ENCODE results near the gene ADGRL2. TPM values are rescaled to one million over a fixed set of nuclear protein-coding genes. Genes with fewer than 3 reads are reported as not detected.

The ADGRL2 gene
- total and polyA plus RNA-seq, 11 donors = 16.9 to 82.8 (median 54.3) TPM

- Histone ChIP-seq H3K4me1 (peaks cover 0 to 13% (median 6%) of the 10 kb centered on the region in 12 donors), H3K4me3 (no peak overlapping the region), H3K27ac (no peak overlapping the region), H3K27me3 (no peaks in the 10 kb centered on the region), H3K36me3 (peaks cover 0 to 5% (median 0%) of the 10 kb centered on the region in 9 donors), H3K9me3 (no peaks in the 10 kb centered on the region)
- ATAC-seq (no peak), DNase-seq (no peak)
- 59 to 81% (median 69%) methylated on average over 2 of the region's 2 CpGs for whole genome bisulfite sequencing, 4 donors
- TF ChIP-seq, protein P1, sequence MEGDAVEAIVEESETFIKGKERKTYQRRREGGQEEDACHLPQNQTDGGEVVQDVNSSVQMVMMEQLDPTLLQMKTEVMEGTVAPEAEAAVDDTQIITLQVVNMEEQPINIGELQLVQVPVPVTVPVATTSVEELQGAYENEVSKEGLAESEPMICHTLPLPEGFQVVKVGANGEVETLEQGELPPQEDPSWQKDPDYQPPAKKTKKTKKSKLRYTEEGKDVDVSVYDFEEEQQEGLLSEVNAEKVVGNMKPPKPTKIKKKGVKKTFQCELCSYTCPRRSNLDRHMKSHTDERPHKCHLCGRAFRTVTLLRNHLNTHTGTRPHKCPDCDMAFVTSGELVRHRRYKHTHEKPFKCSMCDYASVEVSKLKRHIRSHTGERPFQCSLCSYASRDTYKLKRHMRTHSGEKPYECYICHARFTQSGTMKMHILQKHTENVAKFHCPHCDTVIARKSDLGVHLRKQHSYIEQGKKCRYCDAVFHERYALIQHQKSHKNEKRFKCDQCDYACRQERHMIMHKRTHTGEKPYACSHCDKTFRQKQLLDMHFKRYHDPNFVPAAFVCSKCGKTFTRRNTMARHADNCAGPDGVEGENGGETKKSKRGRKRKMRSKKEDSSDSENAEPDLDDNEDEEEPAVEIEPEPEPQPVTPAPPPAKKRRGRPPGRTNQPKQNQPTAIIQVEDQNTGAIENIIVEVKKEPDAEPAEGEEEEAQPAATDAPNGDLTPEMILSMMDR (IDR thresholded peaks at IDR 0.05) = no peak
- no peak for TF ChIP-seq POLR2A (IDR thresholded peaks at IDR 0.05)
- intact Hi-C loops (cut with DNase I) = no loop called here
These were observed 43.7 kb downstream of the ADGRL2 start for GRCh38 chr1:81844477-81844876.

DNA sequence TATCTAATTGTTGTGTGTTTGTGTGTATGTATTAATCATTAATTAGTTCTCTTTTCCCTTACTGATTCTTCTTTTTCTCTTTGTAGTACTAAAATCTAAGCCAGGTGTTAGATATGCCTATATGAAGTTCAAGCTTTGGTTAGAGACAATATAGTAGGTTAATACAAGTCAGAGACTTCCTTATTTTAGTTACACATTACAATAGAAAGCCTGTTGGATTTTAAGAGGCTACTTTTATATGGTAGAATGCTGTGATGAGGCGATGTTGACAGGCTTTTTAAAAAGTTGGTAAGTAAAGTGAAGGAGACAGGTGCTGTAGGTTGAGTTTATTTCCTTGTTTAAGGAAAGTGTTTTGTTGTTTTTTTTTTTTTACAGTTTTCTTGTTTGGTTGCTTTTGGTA lies 45.9 kb downstream of the ADGRL2 start:
- intact Hi-C loops (cut with DNase I) = no loop called here
- Histone ChIP-seq H3K27me3 (no peaks in the 10 kb centered on the region), H3K27ac (no peak overlapping the region), H3K4me1 (peaks cover 0 to 23% (median 6%) of the 10 kb centered on the region in 12 donors), H3K9me3 (no peaks in the 10 kb centered on the region), H3K36me3 (peaks cover 0 to 5% (median 0%) of the 10 kb centered on the region in 9 donors), H3K4me3 (no peak overlapping the region)
- no peak for ATAC-seq
- TF ChIP-seq, protein P1 (IDR thresholded peaks at IDR 0.05) = no peak
- TF ChIP-seq POLR2A (IDR thresholded peaks at IDR 0.05) = no peak
- no peak for DNase-seq
- WGBS, 4 donors = 95 to 99% (median 97%) methylated on average over 1 of the region's 1 CpG

DNA sequence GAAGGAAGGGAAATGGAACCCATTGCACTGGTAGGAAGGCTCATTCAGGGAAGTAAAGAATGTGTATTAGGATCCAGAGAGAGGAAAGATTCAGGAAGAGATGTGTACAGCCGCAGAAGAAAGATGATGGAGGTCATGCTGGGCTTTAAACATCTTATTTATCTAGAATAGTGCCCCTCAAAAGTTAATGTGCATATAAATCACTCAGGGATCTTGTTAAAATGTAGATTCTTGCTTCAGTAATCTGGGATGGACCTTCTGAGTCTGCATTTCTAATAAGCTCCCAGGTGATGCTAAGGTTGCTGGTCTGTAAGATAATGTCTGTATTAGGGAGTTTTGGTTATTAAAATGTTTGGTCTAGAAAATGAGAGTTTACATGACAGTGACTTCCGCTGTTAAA lies 46.3 kb downstream of the ADGRL2 start:
- ATAC-seq (no peak), DNase-seq (no peak)
- no peaks in the 10 kb centered on the region for H3K9me3 ChIP-seq
- intact Hi-C loops (cut with DNase I) = no loop called here
- H3K4me3 ChIP-seq = no peak overlapping the region
- peaks cover 0 to 23% (median 6%) of the 10 kb centered on the region in 12 donors for H3K4me1 ChIP-seq
- no peak overlapping the region for H3K27ac ChIP-seq
- peaks cover 0 to 5% (median 0%) of the 10 kb centered on the region in 9 donors for H3K36me3 ChIP-seq
- 92 to 99% (median 94%) methylated on average over 2 of the region's 2 CpGs for WGBS, 4 donors
- no peaks in the 10 kb centered on the region for H3K27me3 ChIP-seq
- TF ChIP-seq, protein P1 (IDR thresholded peaks at IDR 0.05) = no peak
- TF ChIP-seq POLR2A (IDR thresholded peaks at IDR 0.05) = no peak

GRCh38 chr1:81848880-81849682 lies 48.3 kb downstream of the ADGRL2 start:
- DNase-seq (no peak), ATAC-seq (no peak)
- no peaks in the 10 kb centered on the region for H3K9me3 ChIP-seq
- no peaks in the 10 kb centered on the region for H3K27me3 ChIP-seq
- H3K36me3 ChIP-seq = peaks cover 0 to 5% (median 0%) of the 10 kb centered on the region in 9 donors
- intact Hi-C loops (cut with DNase I) = no loop called here
- H3K4me1 ChIP-seq = peaks cover 0 to 28% (median 6%) of the 10 kb centered on the region in 12 donors
- WGBS, 4 donors = 65 to 71% (median 69%) methylated on average over 5 of the region's 5 CpGs
- H3K27ac ChIP-seq = no peak overlapping the region
- H3K4me3 ChIP-seq = no peak overlapping the region
- TF ChIP-seq, protein P1 (IDR thresholded peaks at IDR 0.05) = no peak
- TF ChIP-seq POLR2A (IDR thresholded peaks at IDR 0.05) = no peak
